Neutrophil (primary cell): ENCODE results near the gene CMSS1.

Source experiments
- H3K27ac ChIP-seq: fragments of 200-600 bp; sonication (generic); 2 replicates; pipeline ENCODE4 v1.5.1; 2016; ENCODE audit warnings: mild to moderate bottlenecking, moderate library complexity
- H3K27me3 ChIP-seq: fragments of 200-600 bp; sonication (generic); 2 replicates; pipeline ENCODE4 v1.6.0; 2016; ENCODE audit warnings: mild to moderate bottlenecking
- H3K36me3 ChIP-seq: fragments of 200-600 bp; sonication (generic); 2 replicates; pipeline ENCODE4 v1.5.1; 2017
- H3K4me1 ChIP-seq, 2 experiments: fragments of 200-600 bp in 1 of 2; sonication (generic) in 1 of 2; 1 replicate in 1 of 2; 2 replicates in 1 of 2; pipeline versions ENCODE4 v1.5.1 to v1.6.1; 2013 to 2016; ENCODE audit warnings: low read depth in 1 of 2, low read length in 1 of 2, mild to moderate bottlenecking in 1 of 2, moderate library complexity in 1 of 2; ENCODE audit not compliant: control insufficient read depth in 1 of 2, insufficient read depth in 1 of 2
- H3K4me3 ChIP-seq, 2 experiments: fragments of 200-600 bp in 1 of 2; sonication (generic) in 1 of 2; 1 replicate in 1 of 2; 2 replicates in 1 of 2; pipeline ENCODE4 v1.5.1; 2013 to 2016; ENCODE audit warnings: low read depth in 1 of 2, low read length in 1 of 2, mild to moderate bottlenecking in 1 of 2, moderate library complexity in 1 of 2
- H3K9me3 ChIP-seq: fragments of 200-600 bp; sonication (generic); 2 replicates; pipeline ENCODE4 v1.5.1; 2016
- CTCF ChIP-seq: fragments of 200-600 bp; sonication (generic); IDR thresholded peaks from 2 replicates; pipeline ENCODE4 v1.5.1; 2016; ENCODE audit warnings: antibody characterized with exemption

CMSS1 gene

GRCh38 chr3:99829844-99830243 lies 12.2 kb downstream of the CMSS1 start:
- TF ChIP-seq CTCF, result no peak
- no peaks in the 10 kb centered on the region for H3K36me3 ChIP-seq

GRCh38 chr3:99833617-99834205 lies 16.0 kb downstream of the CMSS1 start:
- no peaks in the 10 kb centered on the region for H3K36me3 ChIP-seq
- no peak for TF ChIP-seq CTCF
- no peak overlapping the region for H3K4me3 ChIP-seq
- H3K4me1 ChIP-seq, result peaks cover 0 to 6% of the 10 kb centered on the region in 2 experiments
- H3K27ac ChIP-seq, result no peak overlapping the region
- H3K27me3 ChIP-seq, result no peaks in the 10 kb centered on the region
- H3K9me3 ChIP-seq, result no peaks in the 10 kb centered on the region

More at GRCh38 chr3:99829844-99830243, 12.2 kb downstream of the CMSS1 start:
- Histone ChIP-seq H3K4me3 (no peak overlapping the region), H3K9me3 (no peaks in the 10 kb centered on the region), H3K4me1 (peaks cover 0 to 5% of the 10 kb centered on the region in 2 experiments), H3K27ac (no peak overlapping the region), H3K27me3 (no peaks in the 10 kb centered on the region)

GRCh38 chr3:99834211-99834957 lies 16.7 kb downstream of the CMSS1 start:
- no peaks in the 10 kb centered on the region for H3K36me3 ChIP-seq
- H3K9me3 ChIP-seq, result no peaks in the 10 kb centered on the region
- H3K27me3 ChIP-seq, result no peaks in the 10 kb centered on the region
- H3K4me3 ChIP-seq, result no peak overlapping the region
- H3K4me1 ChIP-seq, result peaks cover 0 to 6% of the 10 kb centered on the region in 2 experiments
- H3K27ac ChIP-seq, result no peak overlapping the region
- TF ChIP-seq CTCF, result no peak

- H3K27me3 ChIP-seq, result no peaks in the 10 kb centered on the region
Observed at GRCh38 chr3:99836681-99837080, 19.0 kb downstream of the CMSS1 start.

GRCh38 chr3:99837715-99838114 lies 20.1 kb downstream of the CMSS1 start:
- Histone ChIP-seq H3K36me3 (no peaks in the 10 kb centered on the region), H3K27me3 (no peaks in the 10 kb centered on the region), H3K27ac (no peak overlapping the region), H3K9me3 (no peaks in the 10 kb centered on the region), H3K4me3 (no peak overlapping the region), H3K4me1 (peaks cover 0 to 6% of the 10 kb centered on the region in 2 experiments)
- no peak for TF ChIP-seq CTCF

More at GRCh38 chr3:99836681-99837080, 19.0 kb downstream of the CMSS1 start:
- Histone ChIP-seq H3K36me3 (no peaks in the 10 kb centered on the region), H3K4me3 (no peak overlapping the region), H3K9me3 (no peaks in the 10 kb centered on the region), H3K4me1 (peaks cover 0 to 6% of the 10 kb centered on the region in 2 experiments), H3K27ac (no peak overlapping the region)
- TF ChIP-seq CTCF, result no peak
